Measurements from ENCODE around the gene INTS1. TPM values are rescaled to one million over a fixed set of nuclear protein-coding genes. Genes with fewer than 3 reads are reported as not detected.

Gene INTS1
- total RNA-seq, 1 donor from 2014 or later = 81.9 TPM

DNA sequence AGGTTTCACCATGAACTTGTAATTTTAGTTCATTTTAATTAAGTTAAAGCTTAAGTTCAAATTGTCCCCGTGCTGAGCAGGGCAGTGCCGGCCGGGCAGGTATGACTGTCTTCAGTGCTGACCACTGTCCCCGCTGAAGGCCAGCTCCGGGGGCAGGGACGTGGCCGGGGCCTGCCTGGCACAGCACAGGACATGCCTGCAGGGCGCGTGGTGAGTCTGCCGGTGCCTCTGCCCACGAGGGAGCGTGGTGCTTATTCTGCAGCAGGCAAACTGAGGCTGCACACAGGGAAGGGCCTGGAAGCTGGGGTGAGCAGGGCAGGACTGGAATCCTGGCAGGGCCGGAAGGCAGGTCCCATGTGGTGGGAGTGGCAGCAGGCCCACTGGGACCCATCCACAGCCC is 54.7 kb downstream of the INTS1 start:
- H3K36me3 Mint-ChIP-seq (ENCODE audit: low read depth, unreplicated experiment) = no peaks in the 10 kb centered on the region
- Histone ChIP-seq H3K36me3 (ENCODE audit: insufficient read depth, low read length) (no peaks in the 10 kb centered on the region), H3K4me3 (ENCODE audit: insufficient read depth, low read depth, low read length) (no peak overlapping the region), H3K4me1 (ENCODE audit: insufficient read depth, low read length) (peaks cover 5% of the 10 kb centered on the region), H3K27ac (ENCODE audit: low read depth, low read length) (no peak overlapping the region), H2AFZ (ENCODE audit: low read depth, low read length) (no peak overlapping the region), H4K20me1 (ENCODE audit: insufficient read depth, low read length) (peaks cover 53% of the 10 kb centered on the region), H3K4me2 (ENCODE audit: low read length) (no peak overlapping the region), H3K9ac (ENCODE audit: low read length) (no peak overlapping the region), H3K27me3 (ENCODE audit: insufficient read depth, low read length) (no peaks in the 10 kb centered on the region), H3K9me3 (ENCODE audit: insufficient read depth, low read depth, low read length) (no peaks in the 10 kb centered on the region), H3K79me2 (ENCODE audit: insufficient read depth, low read length) (peaks cover 45% of the 10 kb centered on the region)
- no peaks in the 10 kb centered on the region for H3K9me3 Mint-ChIP-seq (ENCODE audit: unreplicated experiment)
- no peak overlapping the region for H3K4me3 Mint-ChIP-seq (ENCODE audit: unreplicated experiment)
- no peak for FAIRE-seq
- H3K27me3 Mint-ChIP-seq (ENCODE audit: low read depth, unreplicated experiment) = no peaks in the 10 kb centered on the region
- TF ChIP-seq, protein P1, sequence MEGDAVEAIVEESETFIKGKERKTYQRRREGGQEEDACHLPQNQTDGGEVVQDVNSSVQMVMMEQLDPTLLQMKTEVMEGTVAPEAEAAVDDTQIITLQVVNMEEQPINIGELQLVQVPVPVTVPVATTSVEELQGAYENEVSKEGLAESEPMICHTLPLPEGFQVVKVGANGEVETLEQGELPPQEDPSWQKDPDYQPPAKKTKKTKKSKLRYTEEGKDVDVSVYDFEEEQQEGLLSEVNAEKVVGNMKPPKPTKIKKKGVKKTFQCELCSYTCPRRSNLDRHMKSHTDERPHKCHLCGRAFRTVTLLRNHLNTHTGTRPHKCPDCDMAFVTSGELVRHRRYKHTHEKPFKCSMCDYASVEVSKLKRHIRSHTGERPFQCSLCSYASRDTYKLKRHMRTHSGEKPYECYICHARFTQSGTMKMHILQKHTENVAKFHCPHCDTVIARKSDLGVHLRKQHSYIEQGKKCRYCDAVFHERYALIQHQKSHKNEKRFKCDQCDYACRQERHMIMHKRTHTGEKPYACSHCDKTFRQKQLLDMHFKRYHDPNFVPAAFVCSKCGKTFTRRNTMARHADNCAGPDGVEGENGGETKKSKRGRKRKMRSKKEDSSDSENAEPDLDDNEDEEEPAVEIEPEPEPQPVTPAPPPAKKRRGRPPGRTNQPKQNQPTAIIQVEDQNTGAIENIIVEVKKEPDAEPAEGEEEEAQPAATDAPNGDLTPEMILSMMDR (IDR thresholded peaks at IDR 0.05; ENCODE audit: insufficient read depth, low read depth, low read length) = no peak
- TF ChIP-seq EZH2 (IDR thresholded peaks at IDR 0.05; ENCODE audit: insufficient read depth, low read length) = no peak
- peaks cover 2% of the 10 kb centered on the region for H3K4me1 Mint-ChIP-seq (ENCODE audit: low read depth, unreplicated experiment)
- no peak for DNase-seq (ENCODE audit: low read depth)
- H3K27ac Mint-ChIP-seq (ENCODE audit: unreplicated experiment) = no peak overlapping the region

DNA sequence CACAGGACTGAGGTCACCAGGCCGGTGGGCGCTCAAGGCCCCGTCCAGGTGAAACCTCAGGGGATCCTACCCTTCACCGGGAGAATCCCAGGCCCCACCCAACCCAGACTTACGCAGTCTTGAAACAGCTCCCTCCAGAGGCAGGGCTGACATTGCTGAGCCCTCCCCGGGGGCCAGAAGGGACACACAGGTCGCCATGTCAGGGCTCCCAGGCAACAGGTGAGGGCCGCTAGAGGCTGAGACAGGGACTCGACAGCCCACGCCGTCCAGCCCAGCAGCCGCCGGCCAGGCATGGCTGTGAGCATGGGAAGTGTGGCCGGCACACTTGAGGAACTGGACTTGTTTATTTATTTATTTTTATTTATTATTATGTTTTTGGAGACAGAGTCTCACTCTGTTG is 55.2 kb downstream of the INTS1 start:
- TF ChIP-seq, protein P1 (IDR thresholded peaks at IDR 0.05; ENCODE audit: insufficient read depth, low read depth, low read length) = no peak
- no peak for TF ChIP-seq EZH2 (IDR thresholded peaks at IDR 0.05; ENCODE audit: insufficient read depth, low read length)
- Histone ChIP-seq H2AFZ (ENCODE audit: low read depth, low read length) (no peak overlapping the region), H3K9ac (ENCODE audit: low read length) (no peak overlapping the region), H3K27ac (ENCODE audit: low read depth, low read length) (no peak overlapping the region), H3K4me3 (ENCODE audit: insufficient read depth, low read depth, low read length) (no peak overlapping the region), H3K4me1 (ENCODE audit: insufficient read depth, low read length) (no peaks in the 10 kb centered on the region), H4K20me1 (ENCODE audit: insufficient read depth, low read length) (peaks cover 48% of the 10 kb centered on the region), H3K4me2 (ENCODE audit: low read length) (no peak overlapping the region), H3K9me3 (ENCODE audit: insufficient read depth, low read depth, low read length) (no peaks in the 10 kb centered on the region), H3K79me2 (ENCODE audit: insufficient read depth, low read length) (peaks cover 39% of the 10 kb centered on the region), H3K27me3 (ENCODE audit: insufficient read depth, low read length) (no peaks in the 10 kb centered on the region), H3K36me3 (ENCODE audit: insufficient read depth, low read length) (no peaks in the 10 kb centered on the region)
- H3K27ac Mint-ChIP-seq (ENCODE audit: unreplicated experiment) = no peak overlapping the region
- H3K4me3 Mint-ChIP-seq (ENCODE audit: unreplicated experiment) = no peak overlapping the region
- no peak for DNase-seq (ENCODE audit: low read depth)
- no peak for FAIRE-seq
- H3K4me1 Mint-ChIP-seq (ENCODE audit: low read depth, unreplicated experiment) = no peaks in the 10 kb centered on the region
- H3K36me3 Mint-ChIP-seq (ENCODE audit: low read depth, unreplicated experiment) = no peaks in the 10 kb centered on the region
- no peaks in the 10 kb centered on the region for H3K9me3 Mint-ChIP-seq (ENCODE audit: unreplicated experiment)
- H3K27me3 Mint-ChIP-seq (ENCODE audit: low read depth, unreplicated experiment) = no peaks in the 10 kb centered on the region

DNA sequence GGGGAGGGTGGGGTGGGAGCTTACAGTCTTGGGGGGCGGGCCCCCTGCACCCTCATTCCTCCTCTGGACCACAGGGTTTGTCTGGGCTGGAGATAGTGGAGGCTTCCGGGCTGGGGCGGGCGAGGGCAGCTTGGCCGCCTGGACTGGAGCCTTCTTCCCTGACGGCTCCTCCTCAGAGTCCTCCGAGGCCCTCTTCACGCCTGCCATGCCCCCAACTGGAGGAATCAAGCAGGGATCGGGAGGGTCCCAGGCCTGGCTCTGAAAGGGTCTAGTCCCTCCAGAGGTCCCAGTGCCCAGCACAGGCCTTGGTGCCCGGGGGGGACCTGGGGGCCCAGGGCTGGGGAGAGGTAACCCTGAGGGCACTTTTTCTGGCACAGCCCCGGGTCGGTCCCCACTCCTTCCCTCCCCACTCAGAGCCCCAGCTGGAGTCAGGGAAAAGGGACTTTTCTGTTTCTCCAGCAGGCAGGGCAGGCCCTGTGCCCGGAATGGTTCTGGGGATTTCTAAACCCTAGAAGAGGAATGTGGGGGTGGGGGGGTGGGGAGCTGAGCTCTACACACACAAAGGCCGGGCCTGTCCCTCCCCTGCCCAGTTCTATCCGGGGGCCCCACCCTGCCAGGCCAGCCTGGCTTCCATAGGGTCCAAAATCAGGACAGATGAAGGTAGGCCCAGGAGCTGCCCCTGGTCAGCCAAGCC is 56.5 kb downstream of the INTS1 start:
- no peak for TF ChIP-seq EZH2 (IDR thresholded peaks at IDR 0.05; ENCODE audit: insufficient read depth, low read length)
- TF ChIP-seq, protein P1 (IDR thresholded peaks at IDR 0.05; ENCODE audit: insufficient read depth, low read depth, low read length) = no peak
- no peak for DNase-seq (ENCODE audit: low read depth)
- H3K27ac ChIP-seq (ENCODE audit: low read depth, low read length) = no peak overlapping the region
- peaks cover 27% of the 10 kb centered on the region for H3K79me2 ChIP-seq (ENCODE audit: insufficient read depth, low read length)
- no peak overlapping the region for H3K9ac ChIP-seq (ENCODE audit: low read length)
- H3K4me2 ChIP-seq (ENCODE audit: low read length) = no peak overlapping the region
- peaks cover 44% of the 10 kb centered on the region for H4K20me1 ChIP-seq (ENCODE audit: insufficient read depth, low read length)
- no peak for FAIRE-seq
- H3K4me3 ChIP-seq (ENCODE audit: insufficient read depth, low read depth, low read length) = no peak overlapping the region
- no peaks in the 10 kb centered on the region for H3K27me3 ChIP-seq (ENCODE audit: insufficient read depth, low read length)
- no peak overlapping the region for H2AFZ ChIP-seq (ENCODE audit: low read depth, low read length)
- no peaks in the 10 kb centered on the region for H3K9me3 ChIP-seq (ENCODE audit: insufficient read depth, low read depth, low read length)
- Mint-ChIP-seq H3K9me3 (ENCODE audit: unreplicated experiment) (no peaks in the 10 kb centered on the region), H3K27ac (ENCODE audit: unreplicated experiment) (no peak overlapping the region), H3K27me3 (ENCODE audit: low read depth, unreplicated experiment) (no peaks in the 10 kb centered on the region), H3K4me1 (ENCODE audit: low read depth, unreplicated experiment) (no peaks in the 10 kb centered on the region), H3K36me3 (ENCODE audit: low read depth, unreplicated experiment) (peaks cover 2% of the 10 kb centered on the region), H3K4me3 (ENCODE audit: unreplicated experiment) (no peak overlapping the region)
- H3K36me3 ChIP-seq (ENCODE audit: insufficient read depth, low read length) = no peaks in the 10 kb centered on the region
- H3K4me1 ChIP-seq (ENCODE audit: insufficient read depth, low read length) = no peaks in the 10 kb centered on the region
